Ishikawa (cell line): ENCODE measurements around the gene CSNK1G1.

Source experiments
- CEBPB ChIP-seq: IDR thresholded peaks from 2 replicates; pipeline ENCODE4 v1.6.1; 2012
- CREB1 ChIP-seq: IDR thresholded peaks from 2 replicates; pipeline ENCODE4 v1.6.1; 2012; ENCODE audit warnings: low read depth
- EGR1 ChIP-seq: IDR thresholded peaks from 2 replicates; pipeline ENCODE4 v1.6.1; 2012
- EP300 ChIP-seq: IDR thresholded peaks from 2 replicates; pipeline ENCODE4 v1.6.1; 2012; ENCODE audit warnings: borderline replicate concordance
- FOXM1 ChIP-seq: IDR thresholded peaks from 2 replicates; pipeline ENCODE4 v1.6.1; 2012; ENCODE audit warnings: low read depth, borderline replicate concordance
- MAX ChIP-seq: IDR thresholded peaks from 2 replicates; pipeline ENCODE4 v1.6.1; 2012
- NFIC ChIP-seq: IDR thresholded peaks from 2 replicates; pipeline ENCODE4 v1.6.1; 2012
- RAD21 ChIP-seq: IDR thresholded peaks from 2 replicates; pipeline ENCODE4 v1.6.1; 2012; ENCODE audit warnings: low read depth
- REST ChIP-seq: IDR thresholded peaks from 2 replicates; pipeline ENCODE4 v1.6.1; 2012; ENCODE audit warnings: low read depth, mild to moderate bottlenecking
- TAF1 ChIP-seq: IDR thresholded peaks from 2 replicates; pipeline ENCODE4 v1.6.1; 2012; ENCODE audit warnings: low read depth, mild to moderate bottlenecking
- TCF12 ChIP-seq: IDR thresholded peaks from 2 replicates; pipeline ENCODE4 v1.6.1; 2012; ENCODE audit warnings: low read depth
- TEAD4 ChIP-seq: IDR thresholded peaks from 2 replicates; pipeline ENCODE4 v1.6.1; 2012
- YY1 ChIP-seq: IDR thresholded peaks from 2 replicates; pipeline ENCODE4 v1.6.1; 2012; ENCODE audit warnings: low read depth
- ZBTB7A ChIP-seq: IDR thresholded peaks from 2 replicates; pipeline ENCODE4 v1.6.1; 2012; ENCODE audit warnings: low read depth
- TF ChIP-seq, protein P1 (sequence below): IDR thresholded peaks from 2 replicates; pipeline ENCODE4 v1.6.1; 2012

The CSNK1G1 gene

DNA sequence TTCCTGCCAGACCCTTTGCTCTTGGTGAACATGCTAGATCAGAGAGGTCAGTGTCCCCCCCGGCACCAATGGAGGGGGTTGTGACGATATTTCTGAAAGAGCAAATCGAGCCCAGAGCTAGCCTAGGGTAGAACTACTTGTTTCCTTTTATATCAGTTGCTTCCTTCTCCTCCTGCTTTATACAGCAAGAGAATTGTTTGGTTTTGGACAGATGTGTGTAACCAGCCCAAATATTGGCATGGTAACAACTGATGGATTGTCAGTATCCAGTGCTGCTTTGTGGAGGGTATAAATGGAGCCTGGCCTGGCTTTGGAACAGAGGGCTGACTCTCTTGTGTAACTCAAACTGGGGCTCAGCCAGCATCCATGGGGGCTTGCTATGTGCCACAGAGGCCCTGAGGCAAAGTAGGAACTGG, 233.0 kb downstream of the CSNK1G1 start:
- TF ChIP-seq RAD21 (no peak), TAF1 (no peak), NFIC (no peak), CEBPB (no peak), MAX (no peak), TEAD4 (no peak), ZBTB7A (no peak), REST (no peak), EP300 (no peak), TCF12 (no peak), YY1 (no peak), EGR1 (no peak)
- TF ChIP-seq, protein P1, sequence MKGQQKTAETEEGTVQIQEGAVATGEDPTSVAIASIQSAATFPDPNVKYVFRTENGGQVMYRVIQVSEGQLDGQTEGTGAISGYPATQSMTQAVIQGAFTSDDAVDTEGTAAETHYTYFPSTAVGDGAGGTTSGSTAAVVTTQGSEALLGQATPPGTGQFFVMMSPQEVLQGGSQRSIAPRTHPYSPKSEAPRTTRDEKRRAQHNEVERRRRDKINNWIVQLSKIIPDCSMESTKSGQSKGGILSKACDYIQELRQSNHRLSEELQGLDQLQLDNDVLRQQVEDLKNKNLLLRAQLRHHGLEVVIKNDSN = no peak

DNA sequence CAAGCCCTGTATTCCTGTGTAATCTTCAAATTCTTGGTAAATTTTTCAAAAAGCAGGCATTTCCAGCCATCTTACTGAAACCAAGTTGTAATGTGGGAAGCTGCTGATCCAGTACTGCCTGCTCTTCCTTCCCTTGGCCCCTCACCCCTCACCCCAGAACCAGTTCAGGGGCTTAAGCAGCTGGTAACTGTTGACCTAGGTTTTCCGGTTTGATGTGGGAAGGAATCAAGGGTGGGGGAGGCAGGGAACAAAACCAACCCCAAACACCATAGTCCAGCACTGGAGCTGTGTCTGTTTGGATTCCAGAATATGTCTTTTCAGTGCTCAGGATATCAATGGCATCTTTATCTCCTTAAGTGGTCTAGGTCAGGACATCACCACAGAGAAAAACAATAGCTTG, 233.5 kb downstream of the CSNK1G1 start:
- TF ChIP-seq EP300 (no peak), EGR1 (no peak), YY1 (no peak), FOXM1 (no peak), NFIC (no peak), MAX (no peak), CREB1 (no peak), CEBPB (no peak), ZBTB7A (no peak), TAF1 (no peak)

GRCh38 chr15:64121614-64122013, 234.4 kb downstream of the CSNK1G1 start:
- TF ChIP-seq FOXM1 (no peak), CREB1 (no peak), NFIC (no peak), MAX (no peak)

- TF ChIP-seq FOXM1 (no peak), YY1 (no peak), TCF12 (no peak), EGR1 (no peak), TAF1 (no peak), NFIC (no peak), TEAD4 (no peak), RAD21 (no peak), REST (no peak)
- TF ChIP-seq, protein P1 = no peak
These were observed 238.1 kb downstream of the CSNK1G1 start for GRCh38 chr15:64117759-64118487.
